DND-41 (cell line): ENCODE results near the gene NUBPL.

Experiments
- EZH2 ChIP-seq: IDR thresholded peaks from 3 replicates; pipeline ENCODE4 v1.6.1; 2012; ENCODE audit warnings: borderline replicate concordance, low read depth, mild to moderate bottlenecking, moderate library complexity, low read length, inconsistent platforms; ENCODE audit not compliant: severe bottlenecking
- TF ChIP-seq, protein P1 (sequence below): IDR thresholded peaks from 2 replicates; pipeline ENCODE4 v1.5.1; 2012; ENCODE audit warnings: borderline replicate concordance, low read length, moderate library complexity, mild to moderate bottlenecking; ENCODE audit not compliant: poor library complexity, severe bottlenecking; ENCODE audit errors: extremely low read depth

DNA sequence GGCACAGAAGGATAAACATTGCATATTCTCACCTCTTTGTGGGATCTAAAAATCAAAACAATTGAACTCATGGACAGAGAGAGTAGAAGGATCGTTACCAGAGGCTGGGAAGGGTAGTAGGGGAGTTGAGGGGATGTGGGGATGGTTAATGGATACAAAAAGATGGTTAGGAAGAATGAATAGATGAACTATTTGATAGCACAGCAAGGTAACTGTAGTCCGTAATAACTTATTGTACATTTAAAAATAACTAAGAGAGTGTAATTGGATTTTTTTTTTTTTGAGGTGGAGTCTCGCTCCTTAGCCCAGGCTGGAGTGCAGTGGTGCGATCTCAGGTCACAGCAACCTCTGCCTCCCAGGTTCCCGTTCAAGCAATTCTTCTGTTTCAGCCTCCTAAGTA lies 52.0 kb downstream of the NUBPL start:
- TF ChIP-seq, protein P1, sequence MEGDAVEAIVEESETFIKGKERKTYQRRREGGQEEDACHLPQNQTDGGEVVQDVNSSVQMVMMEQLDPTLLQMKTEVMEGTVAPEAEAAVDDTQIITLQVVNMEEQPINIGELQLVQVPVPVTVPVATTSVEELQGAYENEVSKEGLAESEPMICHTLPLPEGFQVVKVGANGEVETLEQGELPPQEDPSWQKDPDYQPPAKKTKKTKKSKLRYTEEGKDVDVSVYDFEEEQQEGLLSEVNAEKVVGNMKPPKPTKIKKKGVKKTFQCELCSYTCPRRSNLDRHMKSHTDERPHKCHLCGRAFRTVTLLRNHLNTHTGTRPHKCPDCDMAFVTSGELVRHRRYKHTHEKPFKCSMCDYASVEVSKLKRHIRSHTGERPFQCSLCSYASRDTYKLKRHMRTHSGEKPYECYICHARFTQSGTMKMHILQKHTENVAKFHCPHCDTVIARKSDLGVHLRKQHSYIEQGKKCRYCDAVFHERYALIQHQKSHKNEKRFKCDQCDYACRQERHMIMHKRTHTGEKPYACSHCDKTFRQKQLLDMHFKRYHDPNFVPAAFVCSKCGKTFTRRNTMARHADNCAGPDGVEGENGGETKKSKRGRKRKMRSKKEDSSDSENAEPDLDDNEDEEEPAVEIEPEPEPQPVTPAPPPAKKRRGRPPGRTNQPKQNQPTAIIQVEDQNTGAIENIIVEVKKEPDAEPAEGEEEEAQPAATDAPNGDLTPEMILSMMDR: no peak
- no peak for TF ChIP-seq EZH2
